Measurements from ENCODE around the gene KANK4.

- TF ChIP-seq CTCF (conservative IDR thresholded peaks at IDR 0.05; ENCODE audit: low read length) (no peak), EZH2phosphoT487 (IDR thresholded peaks at IDR 0.05; ENCODE audit: borderline replicate concordance) (no peak)
These were observed 120.5 kb downstream of the KANK4 start for GRCh38 chr1:62198781-62199125.

All from Loucy (cell line).